ENCODE data around the gene TMEM255B.

GRCh38 chr13:113740286-113740556 is 18.8 kb upstream of the TMEM255B start:
- TF ChIP-seq CTCF (optimal IDR thresholded peaks at IDR 0.05 in 1 of 3, IDR thresholded peaks at IDR 0.05 in 1 of 3, conservative IDR thresholded peaks at IDR 0.05 in 1 of 3; ENCODE audit: extremely low read depth in 1 of 3, insufficient read depth in 2 of 3, low read length in 3 of 3) (no peak), EZH2 (IDR thresholded peaks at IDR 0.05; ENCODE audit: low read length) (no peak)
